ENCODE data around the gene ZAR1L. TPM values are rescaled to one million over a fixed set of nuclear protein-coding genes. Genes with fewer than 3 reads are reported as not detected.

ZAR1L gene
- total and polyA plus RNA-seq, 9 of the 15 experiments (the other 6 are each of a cell fraction or from before 2014, with no cell fraction given) = not detected

DNA sequence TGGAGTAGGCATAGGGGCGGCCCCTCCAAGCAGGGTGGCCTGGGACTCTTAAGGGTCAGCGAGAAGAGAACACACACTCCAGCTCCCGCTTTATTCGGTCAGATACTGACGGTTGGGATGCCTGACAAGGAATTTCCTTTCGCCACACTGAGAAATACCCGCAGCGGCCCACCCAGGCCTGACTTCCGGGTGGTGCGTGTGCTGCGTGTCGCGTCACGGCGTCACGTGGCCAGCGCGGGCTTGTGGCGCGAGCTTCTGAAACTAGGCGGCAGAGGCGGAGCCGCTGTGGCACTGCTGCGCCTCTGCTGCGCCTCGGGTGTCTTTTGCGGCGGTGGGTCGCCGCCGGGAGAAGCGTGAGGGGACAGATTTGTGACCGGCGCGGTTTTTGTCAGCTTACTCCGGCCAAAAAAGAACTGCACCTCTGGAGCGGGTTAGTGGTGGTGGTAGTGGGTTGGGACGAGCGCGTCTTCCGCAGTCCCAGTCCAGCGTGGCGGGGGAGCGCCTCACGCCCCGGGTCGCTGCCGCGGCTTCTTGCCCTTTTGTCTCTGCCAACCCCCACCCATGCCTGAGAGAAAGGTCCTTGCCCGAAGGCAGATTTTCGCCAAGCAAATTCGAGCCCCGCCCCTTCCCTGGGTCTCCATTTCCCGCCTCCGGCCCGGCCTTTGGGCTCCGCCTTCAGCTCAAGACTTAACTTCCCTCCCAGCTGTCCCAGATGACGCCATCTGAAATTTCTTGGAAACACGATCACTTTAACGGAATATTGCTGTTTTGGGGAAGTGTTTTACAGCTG is at the start of gene ZAR1L, which contains the start of gene BRCA2 (continued):
- TF ChIP-seq, protein P1, sequence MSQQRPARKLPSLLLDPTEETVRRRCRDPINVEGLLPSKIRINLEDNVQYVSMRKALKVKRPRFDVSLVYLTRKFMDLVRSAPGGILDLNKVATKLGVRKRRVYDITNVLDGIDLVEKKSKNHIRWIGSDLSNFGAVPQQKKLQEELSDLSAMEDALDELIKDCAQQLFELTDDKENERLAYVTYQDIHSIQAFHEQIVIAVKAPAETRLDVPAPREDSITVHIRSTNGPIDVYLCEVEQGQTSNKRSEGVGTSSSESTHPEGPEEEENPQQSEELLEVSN (IDR thresholded peaks at IDR 0.05; ENCODE audit: borderline replicate concordance in 1 of 2, extremely low read depth in 1 of 2, insufficient read depth in 1 of 2, insufficient read length in 1 of 2, low read depth in 1 of 2, low read length in 1 of 2, poor library complexity in 1 of 2, severe bottlenecking in 1 of 2) = peak; percentile 84 to 97
- TF ChIP-seq TAF1 (IDR thresholded peaks at IDR 0.05; ENCODE audit: control insufficient read depth, extremely low read depth, insufficient read depth, low read length, severe bottlenecking) (peak; percentile 70), GATAD2B (IDR thresholded peaks at IDR 0.05; ENCODE audit: borderline replicate concordance) (peak; percentile 62; the same call in 1 of the 2 replicates), ATF7 (IDR thresholded peaks at IDR 0.05) (peak; percentile 96), TCFL5 (CRISPR knock-in tag; conservative IDR thresholded peaks at IDR 0.05) (no peak), KDM4B (IDR thresholded peaks at IDR 0.05; ENCODE audit: borderline replicate concordance in 2 of 2, low read depth in 1 of 2) (peak in 1 of 2 experiments; percentile 42; a peak in 1 of 4 replicates), PPARD (CRISPR knock-in tag; IDR thresholded peaks at IDR 0.05) (no peak), NFE2L1 (tag; IDR thresholded peaks at IDR 0.05; ENCODE audit: borderline replicate concordance, low read depth) (no peak), CBFA2T2 (conservative IDR thresholded peaks at IDR 0.05) (peak; percentile 56), CTBP1 (IDR thresholded peaks at IDR 0.05; ENCODE audit: borderline replicate concordance) (no peak), NUFIP1 (IDR thresholded peaks at IDR 0.05; ENCODE audit: partially characterized antibody) (no peak), NR1H2 (CRISPR knock-in tag; IDR thresholded peaks at IDR 0.05) (no peak), SMARCA4 (IDR thresholded peaks at IDR 0.05) (peak; percentile 65; the same call in 1 of the 2 replicates), U2AF2 (optimal IDR thresholded peaks at IDR 0.05; ENCODE audit: low read depth, low read length) (no peak)
- TF ChIP-seq, protein P2, sequence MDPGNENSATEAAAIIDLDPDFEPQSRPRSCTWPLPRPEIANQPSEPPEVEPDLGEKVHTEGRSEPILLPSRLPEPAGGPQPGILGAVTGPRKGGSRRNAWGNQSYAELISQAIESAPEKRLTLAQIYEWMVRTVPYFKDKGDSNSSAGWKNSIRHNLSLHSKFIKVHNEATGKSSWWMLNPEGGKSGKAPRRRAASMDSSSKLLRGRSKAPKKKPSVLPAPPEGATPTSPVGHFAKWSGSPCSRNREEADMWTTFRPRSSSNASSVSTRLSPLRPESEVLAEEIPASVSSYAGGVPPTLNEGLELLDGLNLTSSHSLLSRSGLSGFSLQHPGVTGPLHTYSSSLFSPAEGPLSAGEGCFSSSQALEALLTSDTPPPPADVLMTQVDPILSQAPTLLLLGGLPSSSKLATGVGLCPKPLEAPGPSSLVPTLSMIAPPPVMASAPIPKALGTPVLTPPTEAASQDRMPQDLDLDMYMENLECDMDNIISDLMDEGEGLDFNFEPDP (CRISPR knock-in tag; IDR thresholded peaks at IDR 0.05) = no peak
- TF ChIP-seq, protein P3, sequence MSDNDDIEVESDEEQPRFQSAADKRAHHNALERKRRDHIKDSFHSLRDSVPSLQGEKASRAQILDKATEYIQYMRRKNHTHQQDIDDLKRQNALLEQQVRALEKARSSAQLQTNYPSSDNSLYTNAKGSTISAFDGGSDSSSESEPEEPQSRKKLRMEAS (CRISPR knock-in tag; IDR thresholded peaks at IDR 0.05) = peak; percentile 84
- TF ChIP-seq, protein P4, sequence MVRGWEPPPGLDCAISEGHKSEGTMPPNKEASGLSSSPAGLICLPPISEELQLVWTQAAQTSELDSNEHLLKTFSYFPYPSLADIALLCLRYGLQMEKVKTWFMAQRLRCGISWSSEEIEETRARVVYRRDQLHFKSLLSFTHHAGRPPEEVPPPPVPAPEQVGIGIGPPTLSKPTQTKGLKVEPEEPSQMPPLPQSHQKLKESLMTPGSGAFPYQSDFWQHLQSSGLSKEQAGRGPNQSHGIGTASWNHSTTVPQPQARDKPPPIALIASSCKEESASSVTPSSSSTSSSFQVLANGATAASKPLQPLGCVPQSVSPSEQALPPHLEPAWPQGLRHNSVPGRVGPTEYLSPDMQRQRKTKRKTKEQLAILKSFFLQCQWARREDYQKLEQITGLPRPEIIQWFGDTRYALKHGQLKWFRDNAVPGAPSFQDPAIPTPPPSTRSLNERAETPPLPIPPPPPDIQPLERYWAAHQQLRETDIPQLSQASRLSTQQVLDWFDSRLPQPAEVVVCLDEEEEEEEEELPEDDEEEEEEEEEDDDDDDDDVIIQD (CRISPR knock-in tag; IDR thresholded peaks at IDR 0.05) = no peak
- TF ChIP-seq, protein P5, sequence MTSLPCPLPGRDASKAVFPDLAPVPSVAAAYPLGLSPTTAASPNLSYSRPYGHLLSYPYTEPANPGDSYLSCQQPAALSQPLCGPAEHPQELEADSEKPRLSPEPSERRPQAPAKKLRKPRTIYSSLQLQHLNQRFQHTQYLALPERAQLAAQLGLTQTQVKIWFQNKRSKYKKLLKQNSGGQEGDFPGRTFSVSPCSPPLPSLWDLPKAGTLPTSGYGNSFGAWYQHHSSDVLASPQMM (CRISPR knock-in tag; IDR thresholded peaks at IDR 0.05) = no peak
- TF ChIP-seq, protein P6, sequence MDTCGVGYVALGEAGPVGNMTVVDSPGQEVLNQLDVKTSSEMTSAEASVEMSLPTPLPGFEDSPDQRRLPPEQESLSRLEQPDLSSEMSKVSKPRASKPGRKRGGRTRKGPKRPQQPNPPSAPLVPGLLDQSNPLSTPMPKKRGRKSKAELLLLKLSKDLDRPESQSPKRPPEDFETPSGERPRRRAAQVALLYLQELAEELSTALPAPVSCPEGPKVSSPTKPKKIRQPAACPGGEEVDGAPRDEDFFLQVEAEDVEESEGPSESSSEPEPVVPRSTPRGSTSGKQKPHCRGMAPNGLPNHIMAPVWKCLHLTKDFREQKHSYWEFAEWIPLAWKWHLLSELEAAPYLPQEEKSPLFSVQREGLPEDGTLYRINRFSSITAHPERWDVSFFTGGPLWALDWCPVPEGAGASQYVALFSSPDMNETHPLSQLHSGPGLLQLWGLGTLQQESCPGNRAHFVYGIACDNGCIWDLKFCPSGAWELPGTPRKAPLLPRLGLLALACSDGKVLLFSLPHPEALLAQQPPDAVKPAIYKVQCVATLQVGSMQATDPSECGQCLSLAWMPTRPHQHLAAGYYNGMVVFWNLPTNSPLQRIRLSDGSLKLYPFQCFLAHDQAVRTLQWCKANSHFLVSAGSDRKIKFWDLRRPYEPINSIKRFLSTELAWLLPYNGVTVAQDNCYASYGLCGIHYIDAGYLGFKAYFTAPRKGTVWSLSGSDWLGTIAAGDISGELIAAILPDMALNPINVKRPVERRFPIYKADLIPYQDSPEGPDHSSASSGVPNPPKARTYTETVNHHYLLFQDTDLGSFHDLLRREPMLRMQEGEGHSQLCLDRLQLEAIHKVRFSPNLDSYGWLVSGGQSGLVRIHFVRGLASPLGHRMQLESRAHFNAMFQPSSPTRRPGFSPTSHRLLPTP (IDR thresholded peaks at IDR 0.05; ENCODE audit: borderline replicate concordance, extremely low read depth, insufficient read length) = no peak

All from K562 (cell line).